Thoracic aorta (tissue), 2 donors: ENCODE data around the gene MPPED2. TPM values are rescaled to one million over a fixed set of nuclear protein-coding genes. Genes with fewer than 3 reads are reported as not detected.
A peak's percentile ranks its signal among the peaks of the same experiment; 100 is the strongest.

ENCODE experiments used
- ATAC-seq: fragments of 150-250 bp; one replicate; pipeline ENCODE4 v1.8.0; 2017; ENCODE audit warnings: low read depth; ENCODE audit not compliant: insufficient number of reproducible peaks, low FRiP score
- DNase-seq: peaks from one replicate; pipeline ENCODE4 v3.0.0-alpha.2; 2020; ENCODE audit warnings: low spot score
- H3K27ac ChIP-seq, 2 donors: fragments of 200-600 bp; sonication (generic); 1 replicate in 1 of 2; 2 replicates in 1 of 2; pipeline ENCODE4 v1.5.1; 2016; ENCODE audit warnings: mild to moderate bottlenecking in 2 of 2, moderate library complexity in 2 of 2
- H3K27me3 ChIP-seq: fragments of 200-600 bp; sonication (generic); replicated peaks from 2 replicates; pipeline ENCODE4 v1.6.0; 2016; ENCODE audit warnings: mild to moderate bottlenecking; ENCODE audit not compliant: insufficient read depth
- H3K36me3 ChIP-seq: fragments of 200-600 bp; sonication (generic); one replicate; pipeline ENCODE4 v1.5.1; 2016
- H3K4me1 ChIP-seq, 2 donors: fragments of 200-600 bp; sonication (generic); 1 replicate in 1 of 2; 2 replicates in 1 of 2; pipeline versions ENCODE4 v1.5.1 to v1.6.0; 2016; ENCODE audit warnings: low read depth in 2 of 2, mild to moderate bottlenecking in 1 of 2; ENCODE audit not compliant: control insufficient read depth in 1 of 2
- H3K4me3 ChIP-seq: fragments of 200-600 bp; sonication (generic); 2 replicates; pipeline ENCODE4 v1.5.1; 2016; ENCODE audit warnings: mild to moderate bottlenecking
- H3K9me3 ChIP-seq: fragments of 200-600 bp; sonication (generic); 2 replicates; pipeline ENCODE4 v1.5.1; 2016
- total RNA-seq, 2 donors: library from RNA; depleted of rRNA; stranded (reverse); fragments of >200 nt; gene quantifications; one replicate each; pipeline versions ENCODE4 v1.1.0 to v1.2.3, GENCODE V29; 2016
- TF ChIP-seq, protein P1 (sequence below): fragments of 200-600 bp; sonication (generic); IDR thresholded peaks from one replicate; pipeline ENCODE4 v1.5.1; 2019; ENCODE audit warnings: antibody characterized with exemption

The MPPED2 gene
- total RNA-seq, 2 donors from 2014 or later = 16.0 to 18.8 TPM

DNA sequence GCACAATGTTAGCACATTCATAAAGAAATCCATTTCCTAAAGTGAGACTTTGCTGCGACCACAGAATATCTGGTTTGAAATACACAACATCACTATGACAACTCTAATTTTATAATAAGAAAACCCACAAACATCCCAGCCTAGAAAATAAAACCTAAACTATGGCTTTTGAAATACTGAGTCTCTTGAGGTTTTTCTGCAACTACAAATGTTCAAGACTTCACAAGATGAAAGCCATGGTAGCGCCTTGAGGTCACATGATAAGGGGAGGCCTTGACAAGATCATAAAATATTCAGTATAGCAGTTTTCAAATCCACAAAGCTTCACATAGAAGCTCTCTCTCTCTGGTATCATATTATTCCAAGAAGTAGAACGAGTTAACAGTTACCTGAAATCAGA, 126.8 kb downstream of the MPPED2 start:
- H3K27me3 ChIP-seq = no peaks in the 10 kb centered on the region
- TF ChIP-seq, protein P1, sequence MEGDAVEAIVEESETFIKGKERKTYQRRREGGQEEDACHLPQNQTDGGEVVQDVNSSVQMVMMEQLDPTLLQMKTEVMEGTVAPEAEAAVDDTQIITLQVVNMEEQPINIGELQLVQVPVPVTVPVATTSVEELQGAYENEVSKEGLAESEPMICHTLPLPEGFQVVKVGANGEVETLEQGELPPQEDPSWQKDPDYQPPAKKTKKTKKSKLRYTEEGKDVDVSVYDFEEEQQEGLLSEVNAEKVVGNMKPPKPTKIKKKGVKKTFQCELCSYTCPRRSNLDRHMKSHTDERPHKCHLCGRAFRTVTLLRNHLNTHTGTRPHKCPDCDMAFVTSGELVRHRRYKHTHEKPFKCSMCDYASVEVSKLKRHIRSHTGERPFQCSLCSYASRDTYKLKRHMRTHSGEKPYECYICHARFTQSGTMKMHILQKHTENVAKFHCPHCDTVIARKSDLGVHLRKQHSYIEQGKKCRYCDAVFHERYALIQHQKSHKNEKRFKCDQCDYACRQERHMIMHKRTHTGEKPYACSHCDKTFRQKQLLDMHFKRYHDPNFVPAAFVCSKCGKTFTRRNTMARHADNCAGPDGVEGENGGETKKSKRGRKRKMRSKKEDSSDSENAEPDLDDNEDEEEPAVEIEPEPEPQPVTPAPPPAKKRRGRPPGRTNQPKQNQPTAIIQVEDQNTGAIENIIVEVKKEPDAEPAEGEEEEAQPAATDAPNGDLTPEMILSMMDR = no peak
- H3K36me3 ChIP-seq = no peaks in the 10 kb centered on the region
- ATAC-seq = no peak
- DNase-seq = no peak
- H3K4me1 ChIP-seq = peaks cover 15 to 65% of the 10 kb centered on the region in 2 donors
- no peak overlapping the region for H3K4me3 ChIP-seq
- no peaks in the 10 kb centered on the region for H3K9me3 ChIP-seq
- peak overlapping the region; percentile 27 to 52 for H3K27ac ChIP-seq

DNA sequence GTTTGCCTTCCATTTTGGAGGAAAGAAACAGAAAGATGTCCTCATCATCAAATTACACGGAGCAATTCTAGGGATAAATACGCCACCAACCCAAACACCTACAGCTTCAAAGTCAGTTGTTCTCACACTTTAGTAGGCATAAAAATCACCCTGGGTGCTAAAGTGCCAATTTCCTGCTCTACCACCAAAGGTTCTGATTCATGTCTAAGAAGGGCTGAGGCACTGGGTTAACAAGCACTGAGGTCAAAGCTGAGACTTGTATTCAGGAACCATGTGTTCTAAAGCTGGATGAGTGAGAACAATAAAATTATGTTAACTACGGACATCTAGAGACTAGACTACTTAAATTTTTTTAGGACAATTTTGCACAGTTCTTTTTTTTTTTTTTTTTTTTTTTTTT, 127.6 kb downstream of the MPPED2 start:
- no peaks in the 10 kb centered on the region for H3K27me3 ChIP-seq
- no peak for ATAC-seq
- peaks cover 15 to 73% of the 10 kb centered on the region in 2 donors for H3K4me1 ChIP-seq
- no peaks in the 10 kb centered on the region for H3K9me3 ChIP-seq
- no peak for DNase-seq
- no peak overlapping the region for H3K4me3 ChIP-seq
- H3K36me3 ChIP-seq = no peaks in the 10 kb centered on the region
- H3K27ac ChIP-seq = no peak overlapping the region
- TF ChIP-seq, protein P1 = no peak

DNA sequence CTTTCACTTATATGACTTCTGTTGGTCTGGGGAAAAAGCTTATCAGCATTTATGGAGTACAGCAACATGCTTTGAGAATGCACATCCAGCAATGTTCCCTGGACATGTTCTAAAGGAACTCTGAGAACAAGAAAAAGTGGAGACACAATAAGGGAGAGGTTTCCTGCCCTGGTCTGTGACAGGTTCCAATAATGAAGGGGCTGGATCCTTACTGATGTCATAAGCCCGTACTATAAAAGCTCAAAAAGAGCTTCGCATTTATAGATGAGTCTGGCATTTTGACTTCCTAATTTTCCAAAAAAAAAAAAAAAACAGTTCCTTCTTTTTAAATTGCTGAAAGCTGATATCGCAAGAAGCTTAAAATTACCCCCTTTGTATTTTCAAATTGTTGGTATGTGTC, 129.1 kb downstream of the MPPED2 start:
- peak; percentile 36 for ATAC-seq
- H3K4me3 ChIP-seq = no peak overlapping the region
- H3K4me1 ChIP-seq = peaks cover 8 to 79% of the 10 kb centered on the region in 2 donors
- no peak for DNase-seq
- H3K36me3 ChIP-seq = no peaks in the 10 kb centered on the region
- H3K27ac ChIP-seq = no peak overlapping the region
- no peaks in the 10 kb centered on the region for H3K9me3 ChIP-seq
- TF ChIP-seq, protein P1 = no peak
- H3K27me3 ChIP-seq = no peaks in the 10 kb centered on the region

DNA sequence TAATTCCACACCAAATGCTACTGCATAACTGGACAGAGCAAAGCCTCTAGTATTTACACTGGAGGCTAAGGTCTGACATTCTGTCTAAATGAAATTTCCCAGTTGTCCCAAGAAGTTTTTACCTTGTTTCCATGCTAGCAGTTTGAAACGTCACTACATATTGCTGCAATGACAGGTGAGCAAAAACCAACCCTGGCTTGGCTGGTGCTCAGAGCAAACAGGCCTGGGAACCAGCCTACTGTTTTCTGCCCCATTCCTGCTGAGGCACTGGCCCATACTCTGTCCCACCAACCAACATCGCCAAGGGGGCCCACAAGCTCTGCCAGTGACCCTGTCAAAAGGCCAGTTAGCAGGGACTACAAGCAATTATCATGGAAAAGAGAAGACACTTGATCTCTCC, 131.1 kb downstream of the MPPED2 start:
- Histone ChIP-seq H3K9me3 (no peaks in the 10 kb centered on the region), H3K27me3 (no peaks in the 10 kb centered on the region), H3K27ac (peak overlapping the region in 1 of 2 donors; percentile 17), H3K36me3 (no peaks in the 10 kb centered on the region), H3K4me1 (peaks cover 5 to 73% of the 10 kb centered on the region in 2 donors), H3K4me3 (no peak overlapping the region)
- no peak for ATAC-seq
- no peak for DNase-seq
- TF ChIP-seq, protein P1 = no peak

DNA sequence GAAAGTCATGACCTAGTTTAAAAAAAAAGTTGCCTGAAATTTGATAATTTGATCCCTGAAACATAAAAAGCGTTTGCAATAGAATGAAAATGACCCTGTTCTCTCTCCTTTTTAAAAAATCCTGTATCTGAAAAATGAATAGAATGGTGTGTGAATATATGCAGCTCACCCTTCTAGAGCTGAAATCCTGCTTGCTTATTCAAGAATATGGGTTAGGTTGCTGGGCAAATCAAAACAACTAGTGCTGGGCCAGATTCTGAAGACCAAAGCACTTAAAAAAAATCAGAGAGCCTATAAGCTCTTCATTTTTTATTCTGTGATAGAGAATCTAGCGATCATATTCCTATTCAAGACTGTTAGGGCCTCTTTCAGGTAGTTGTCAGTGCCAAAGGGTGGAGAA, 131.6 kb downstream of the MPPED2 start:
- Histone ChIP-seq H3K9me3 (no peaks in the 10 kb centered on the region), H3K27me3 (no peaks in the 10 kb centered on the region), H3K36me3 (no peaks in the 10 kb centered on the region), H3K4me3 (no peak overlapping the region), H3K27ac (peak overlapping the region in 1 of 2 donors; percentile 17), H3K4me1 (peaks cover 3 to 68% of the 10 kb centered on the region in 2 donors)
- no peak for DNase-seq
- TF ChIP-seq, protein P1 = no peak
- ATAC-seq = no peak
